Measurements from ENCODE around the gene TMEM255B. TPM values are rescaled to one million over a fixed set of nuclear protein-coding genes. Genes with fewer than 3 reads are reported as not detected.

TMEM255B gene
- total RNA-seq, 1 donor from 2014 or later, result 5.3 TPM

DNA sequence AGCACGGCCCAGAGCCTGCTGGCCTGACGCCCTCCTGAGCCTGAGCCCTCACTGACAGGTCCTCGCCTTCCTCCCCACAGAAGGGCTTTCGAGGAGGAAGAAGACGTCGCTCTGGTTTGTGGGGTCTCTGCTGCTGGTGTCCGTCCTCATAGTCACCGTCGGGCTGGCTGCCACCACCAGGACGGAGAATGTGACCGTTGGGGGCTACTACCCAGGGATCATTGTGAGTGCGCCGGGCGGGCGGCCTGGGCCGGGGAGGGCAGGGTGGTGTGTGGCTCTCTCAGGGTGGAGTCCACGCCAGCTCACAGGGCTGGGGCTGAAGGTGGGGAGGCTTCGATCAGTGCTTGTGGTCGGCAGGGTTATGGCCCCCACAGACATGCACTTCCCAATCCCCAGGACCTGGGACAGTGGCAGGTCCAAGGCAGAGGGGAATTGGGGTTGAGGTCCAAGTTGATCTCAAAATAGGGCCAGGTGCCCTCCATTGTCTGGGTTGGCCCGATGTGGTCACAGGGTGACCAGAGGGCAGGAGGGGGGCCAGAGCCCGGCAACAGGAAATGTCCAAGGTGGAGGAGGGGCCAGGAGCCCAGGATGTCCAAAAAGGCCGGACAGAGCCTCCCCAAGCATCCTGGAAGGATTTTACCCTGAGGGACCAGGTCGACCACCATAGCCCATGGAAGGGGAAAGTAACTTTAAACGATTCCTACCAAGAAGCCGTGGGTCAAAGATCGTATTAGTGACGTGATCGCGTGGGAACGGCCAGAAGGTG lies 7.2 kb downstream of the TMEM255B start:
- no peak for DNase-seq (ENCODE audit: low spot score)
- ATAC-seq, result no peak

DNA sequence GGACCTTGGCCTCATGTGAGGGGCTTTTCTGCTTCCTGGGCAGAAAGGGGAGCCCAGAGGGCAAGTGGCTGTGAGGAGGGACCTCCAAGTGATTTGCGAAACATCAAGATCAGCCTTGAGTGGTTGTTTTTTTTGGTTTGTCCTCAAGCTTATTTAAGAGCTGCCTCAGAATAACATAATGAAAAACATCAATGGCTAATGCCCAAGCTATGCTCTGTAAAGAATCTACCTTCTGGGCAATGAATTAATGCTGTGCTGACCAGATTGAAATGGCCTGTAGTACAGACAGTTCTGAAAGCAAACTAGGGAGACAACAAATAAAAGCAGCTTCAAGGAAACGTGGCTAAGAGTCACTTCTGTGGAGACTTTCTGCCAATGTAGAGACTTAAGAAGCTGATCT lies 8.3 kb downstream of the TMEM255B start:
- DNase-seq (ENCODE audit: low spot score) (no peak), ATAC-seq (no peak)

DNA sequence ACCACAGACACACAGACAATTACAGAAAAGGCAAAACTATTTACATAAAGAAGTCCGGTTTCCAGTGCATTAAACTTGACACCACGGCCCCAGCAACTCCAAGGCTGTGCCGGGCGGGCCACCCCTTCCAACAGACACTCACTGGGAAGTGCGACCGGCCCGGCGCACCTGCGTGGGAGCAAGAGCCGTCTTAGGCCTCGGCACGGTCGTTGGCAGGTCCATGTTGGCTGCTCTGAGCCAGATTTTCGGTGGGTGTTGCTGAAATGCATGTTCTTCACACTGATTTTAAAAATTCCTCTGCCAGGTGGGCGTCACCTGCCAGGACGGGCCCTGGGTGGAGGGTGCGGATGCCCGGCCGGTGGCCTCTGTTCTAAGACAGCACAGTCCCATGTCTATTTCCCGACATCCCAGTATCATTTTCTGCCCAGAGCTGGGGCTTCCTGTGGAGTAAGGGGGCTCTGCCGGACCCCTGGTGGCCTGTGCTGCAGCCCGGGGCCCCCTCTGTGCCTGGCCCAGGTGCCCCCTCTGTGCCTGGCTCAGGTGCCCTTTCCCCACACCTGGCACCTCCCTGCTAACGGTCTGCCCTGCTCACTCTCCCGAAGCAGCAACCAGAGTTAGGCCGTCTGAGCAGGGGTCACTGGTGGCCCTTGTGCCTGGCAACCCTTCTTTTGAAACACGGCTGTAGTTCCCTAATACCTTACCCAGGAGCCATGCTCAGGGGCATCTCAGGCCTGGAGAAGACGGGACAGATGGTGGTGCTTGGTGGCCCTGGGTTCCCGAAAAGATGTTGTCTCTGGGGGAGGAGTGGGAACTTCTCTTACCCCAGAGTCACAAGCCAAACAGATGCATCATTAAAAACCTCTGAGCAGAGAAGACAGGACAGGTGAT lies 9.2 kb downstream of the TMEM255B start:
- DNase-seq (ENCODE audit: low spot score) (no peak), ATAC-seq (no peak)

DNA sequence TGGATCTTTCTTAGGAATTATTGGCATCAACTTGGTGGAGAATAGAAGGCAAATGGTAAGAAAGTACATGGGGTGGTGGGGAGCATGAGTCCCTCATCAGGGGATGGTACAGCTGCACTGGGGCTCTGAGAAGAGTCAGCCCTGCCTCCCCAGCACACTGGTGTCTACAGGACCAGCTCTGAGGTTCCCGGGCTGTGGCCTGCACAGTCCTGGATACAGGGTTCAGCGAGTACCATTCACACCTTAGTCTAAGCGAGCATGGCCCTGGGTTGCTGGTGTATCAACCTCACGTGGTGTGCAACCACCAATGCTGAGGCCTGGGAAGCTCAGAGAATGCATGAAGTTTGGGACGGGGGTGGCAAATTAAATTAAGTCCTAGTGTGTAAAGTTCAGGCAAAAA lies 10.1 kb downstream of the TMEM255B start:
- no peak for ATAC-seq
- DNase-seq (ENCODE audit: low spot score), result no peak

DNA sequence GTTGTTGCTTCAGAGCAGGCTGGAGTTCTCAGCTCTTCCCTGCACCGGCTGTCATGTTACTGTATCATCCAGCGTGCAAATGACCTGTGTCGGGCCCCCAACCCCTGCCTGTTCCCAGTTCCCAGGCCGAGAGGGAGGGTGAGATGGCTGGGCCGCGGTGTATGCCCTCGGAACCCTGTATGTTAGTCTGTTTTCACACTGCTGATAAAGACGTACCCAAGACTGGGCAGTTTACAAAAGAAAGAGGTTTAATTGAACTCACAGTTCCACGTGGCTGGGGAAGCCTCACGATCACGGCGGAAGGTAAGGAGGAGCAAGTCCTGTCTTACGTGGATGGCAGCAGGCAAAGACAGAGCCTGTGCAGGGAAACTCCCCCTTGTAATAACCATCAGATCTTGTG lies 10.9 kb downstream of the TMEM255B start:
- no peak for DNase-seq (ENCODE audit: low spot score)
- ATAC-seq, result no peak

DNA sequence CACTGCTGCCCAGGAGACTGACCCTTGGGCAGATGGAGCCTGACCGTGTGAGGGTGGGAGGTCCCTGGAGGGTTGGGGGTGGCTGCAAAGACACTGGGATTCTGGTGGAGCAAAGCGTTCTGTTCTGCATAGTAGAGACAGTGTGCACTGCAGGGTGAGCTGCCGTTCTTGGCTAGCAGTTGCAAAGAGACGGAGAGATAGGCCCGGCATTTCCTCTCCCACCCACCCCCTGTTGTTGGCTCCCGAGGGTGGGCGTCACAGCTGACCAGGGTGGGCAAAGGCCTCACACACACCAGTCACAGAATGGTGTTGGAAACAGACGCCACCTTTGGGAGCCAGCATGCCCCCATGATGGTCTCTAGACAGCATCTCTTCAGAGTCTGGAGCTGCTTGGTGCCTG lies 11.4 kb downstream of the TMEM255B start:
- DNase-seq (ENCODE audit: low spot score) (no peak), ATAC-seq (no peak)

DNA sequence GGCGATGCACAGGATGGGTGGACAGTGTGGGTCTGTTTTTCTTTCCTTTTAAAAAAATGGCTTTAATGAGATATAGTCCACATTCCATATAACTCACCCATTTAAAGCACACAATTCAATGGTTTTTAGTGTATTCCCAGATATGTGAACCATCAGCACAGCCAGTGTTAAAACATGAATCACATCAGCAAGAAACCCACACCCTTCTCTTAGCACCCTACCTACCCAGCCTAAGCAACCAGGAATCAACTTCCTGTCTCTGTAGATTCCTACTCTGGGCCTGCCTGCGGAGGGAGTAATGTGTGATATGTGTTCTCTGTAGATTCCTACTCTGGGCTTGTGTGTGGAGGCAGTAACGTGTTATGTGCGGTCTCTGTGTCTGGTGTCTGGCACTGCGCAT lies 11.9 kb downstream of the TMEM255B start:
- DNase-seq (ENCODE audit: low spot score) (no peak), ATAC-seq (no peak)

DNA sequence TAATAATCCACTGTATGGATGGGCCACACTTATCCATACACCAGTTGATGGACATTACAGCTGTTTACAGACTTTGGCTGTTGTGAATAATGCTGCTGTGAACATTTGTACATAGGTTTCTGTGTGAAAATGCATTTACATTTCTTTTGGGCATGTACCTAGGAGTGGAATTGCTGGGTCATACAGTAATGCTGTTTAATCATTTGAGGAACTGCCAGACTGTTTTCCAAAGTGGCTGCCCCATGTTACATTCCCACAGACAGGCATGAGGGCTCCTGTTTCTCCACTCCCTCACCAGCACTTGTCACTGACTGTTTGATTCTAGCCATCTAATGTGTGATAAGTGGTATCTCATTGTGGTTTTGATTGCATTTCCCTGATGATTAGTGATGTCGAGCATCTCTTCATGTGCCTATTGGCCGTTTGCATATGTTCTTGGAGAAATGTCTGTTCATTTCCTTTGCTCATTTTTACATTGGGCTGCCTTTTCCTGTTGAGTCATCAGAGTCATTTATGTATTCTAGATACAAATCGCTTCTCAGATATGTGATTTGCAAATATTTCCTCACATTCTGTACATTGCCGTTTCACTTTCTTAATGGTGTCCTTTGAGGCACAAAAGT lies 12.8 kb downstream of the TMEM255B start:
- ATAC-seq (no peak), DNase-seq (ENCODE audit: low spot score) (no peak)

DNA sequence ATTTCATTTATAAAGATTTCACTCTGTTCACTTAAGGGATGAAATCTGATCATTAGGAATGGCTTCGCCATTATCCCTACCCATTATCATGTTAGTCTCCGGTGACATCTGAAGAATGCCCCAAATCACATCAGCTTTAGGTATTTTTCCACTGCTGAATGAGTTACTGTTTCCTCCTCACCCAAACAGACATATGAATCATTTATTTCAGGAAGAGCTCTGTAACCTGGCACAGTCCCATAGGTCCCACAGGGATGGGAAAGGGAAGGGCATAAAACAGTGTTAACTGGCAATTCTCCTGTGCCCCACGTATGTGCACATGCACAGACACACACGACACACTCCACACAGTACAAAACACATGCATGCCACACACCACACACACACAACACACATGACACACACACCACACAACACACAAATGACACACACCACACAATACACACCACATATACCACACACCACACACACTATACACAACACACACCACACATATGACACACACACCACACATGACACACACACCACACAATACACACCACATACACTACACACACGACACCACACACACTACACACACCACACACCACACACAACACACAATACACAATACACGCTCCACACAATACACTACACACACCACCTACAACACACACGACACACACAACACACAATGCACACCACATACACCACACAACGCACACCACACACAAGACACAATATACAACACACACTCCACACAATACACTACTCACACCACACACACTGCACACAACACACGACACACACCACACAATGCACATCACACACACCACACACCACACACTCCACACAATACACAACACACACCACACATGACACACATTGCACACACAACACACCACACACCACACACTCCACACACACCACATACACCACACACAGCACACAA lies 15.4 kb downstream of the TMEM255B start:
- no peak for DNase-seq (ENCODE audit: low spot score)
- no peak for ATAC-seq

DNA sequence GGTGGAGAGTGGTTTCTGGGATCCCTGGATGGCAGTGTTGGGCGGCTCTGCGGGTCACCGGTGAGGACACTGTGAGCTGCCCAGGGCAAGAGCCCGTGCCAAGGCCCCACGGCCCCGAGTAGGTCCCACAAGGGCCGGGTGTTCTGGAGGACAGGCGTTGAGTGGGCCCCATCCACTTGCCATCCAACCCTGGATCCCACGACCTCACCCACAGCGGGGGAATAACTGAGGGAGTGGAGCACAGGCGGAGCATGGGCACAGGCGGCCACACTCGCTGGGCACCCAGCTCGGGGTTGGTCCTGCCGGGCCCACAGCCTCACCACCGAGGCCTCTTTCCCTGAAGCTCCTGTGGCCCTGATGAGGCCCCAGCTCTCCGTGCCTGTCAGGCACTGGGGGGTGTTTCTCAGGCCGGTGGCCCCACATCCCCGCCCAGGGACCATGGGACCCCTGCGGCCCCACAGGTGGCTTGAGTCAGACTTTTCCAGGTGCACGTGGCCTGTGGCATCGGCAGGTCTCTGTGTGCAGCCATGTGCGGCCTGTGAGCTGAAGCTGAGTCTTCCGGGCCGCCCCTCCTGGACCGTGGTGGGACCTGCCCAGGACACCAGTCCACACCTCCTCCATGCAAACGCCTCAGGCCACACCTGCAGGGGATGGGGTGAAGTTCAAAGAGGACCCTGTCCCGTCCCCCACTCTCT lies 16.6 kb downstream of the TMEM255B start:
- ATAC-seq (no peak), DNase-seq (ENCODE audit: low spot score) (no peak)

DNA sequence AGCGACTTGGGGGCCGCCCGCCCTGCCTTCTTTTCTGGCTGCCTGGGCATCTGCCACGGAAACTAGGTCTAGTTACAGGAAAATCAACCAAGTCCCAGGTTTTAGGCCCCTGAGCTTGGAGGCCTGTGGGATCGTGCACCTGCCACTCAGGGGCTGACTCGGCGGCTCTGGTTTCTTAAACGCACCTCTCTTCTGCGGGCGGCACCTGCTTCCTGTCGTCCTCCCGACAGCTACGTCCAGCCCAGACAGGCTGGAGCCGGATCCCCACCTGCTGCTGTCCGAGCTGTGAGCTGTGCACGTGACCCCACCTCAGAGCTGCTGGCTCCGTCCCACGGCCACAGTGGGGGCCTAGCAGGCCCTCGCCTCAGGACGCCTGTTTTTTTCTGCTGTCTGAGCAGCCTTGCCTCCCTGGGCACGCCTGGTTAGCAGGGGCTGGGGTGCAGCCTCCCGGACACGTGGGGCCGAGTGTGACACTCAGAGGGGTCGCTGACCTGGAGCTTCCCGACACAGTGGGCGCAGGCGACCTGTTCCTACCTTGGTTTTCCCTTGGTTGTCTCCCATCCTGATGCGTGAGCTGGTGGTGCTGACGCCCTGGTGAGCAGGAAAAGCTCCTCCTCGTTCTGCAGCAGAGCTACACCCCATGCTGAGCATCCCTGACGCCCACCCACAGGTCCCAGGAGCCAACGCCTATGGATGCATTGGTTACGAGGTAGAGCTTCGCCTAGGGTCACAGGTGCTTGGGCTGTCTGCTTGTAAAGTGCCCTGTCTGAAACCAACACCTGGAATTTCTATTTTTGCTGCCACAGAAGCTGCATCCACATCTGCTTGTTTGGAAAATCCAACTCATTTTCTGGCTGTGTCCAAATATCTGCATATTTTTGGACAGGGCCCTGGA lies 17.5 kb downstream of the TMEM255B start:
- ATAC-seq (no peak), DNase-seq (ENCODE audit: low spot score) (no peak)

DNA sequence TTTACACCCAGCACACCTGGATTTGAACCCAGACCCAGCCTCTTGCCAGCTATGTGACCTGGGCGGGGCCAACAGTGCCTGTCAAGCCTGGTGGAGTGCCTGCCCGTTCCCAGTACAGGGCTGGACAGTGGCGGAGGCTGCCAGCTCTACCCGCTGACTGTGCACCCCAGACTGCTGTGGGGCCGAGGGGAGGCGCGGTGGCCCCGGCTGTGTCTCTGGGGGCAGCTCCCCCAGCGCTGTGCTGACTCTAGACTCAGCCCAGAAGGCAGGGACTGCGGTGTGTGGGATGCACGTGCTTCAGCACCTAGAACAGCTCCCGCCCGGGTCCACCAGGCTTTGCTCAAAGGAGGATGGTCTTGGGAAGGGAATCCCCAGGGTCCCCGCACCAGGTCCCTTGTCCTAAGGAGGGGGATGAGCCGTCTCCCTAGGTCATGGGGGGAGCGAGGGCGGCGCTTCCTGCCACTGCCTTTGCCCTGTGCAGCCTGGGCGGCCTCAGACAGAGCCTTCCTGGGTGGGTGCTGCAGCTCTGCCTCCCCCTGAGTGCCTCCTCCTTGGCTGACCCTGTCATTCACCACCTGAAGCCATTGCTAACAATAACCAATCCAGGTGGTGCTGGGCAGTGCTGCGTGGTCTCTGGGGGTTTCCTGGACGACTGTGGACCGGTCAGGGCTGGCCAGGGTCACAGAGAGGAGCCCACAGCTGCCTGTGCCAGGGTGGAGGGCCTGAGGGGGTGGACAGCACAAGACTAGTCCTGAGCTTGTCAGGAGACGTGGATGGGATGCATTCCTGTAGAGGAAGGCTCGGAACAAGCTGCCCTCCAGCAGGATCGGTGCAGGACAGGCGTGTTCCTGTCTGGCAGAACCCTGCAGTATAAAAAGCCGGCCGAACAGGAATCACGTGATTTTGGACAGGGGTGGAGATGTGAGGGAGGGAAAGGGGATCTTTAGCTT lies 18.6 kb downstream of the TMEM255B start:
- peak; percentile 45 for ATAC-seq
- DNase-seq (ENCODE audit: low spot score), result no peak

DNA sequence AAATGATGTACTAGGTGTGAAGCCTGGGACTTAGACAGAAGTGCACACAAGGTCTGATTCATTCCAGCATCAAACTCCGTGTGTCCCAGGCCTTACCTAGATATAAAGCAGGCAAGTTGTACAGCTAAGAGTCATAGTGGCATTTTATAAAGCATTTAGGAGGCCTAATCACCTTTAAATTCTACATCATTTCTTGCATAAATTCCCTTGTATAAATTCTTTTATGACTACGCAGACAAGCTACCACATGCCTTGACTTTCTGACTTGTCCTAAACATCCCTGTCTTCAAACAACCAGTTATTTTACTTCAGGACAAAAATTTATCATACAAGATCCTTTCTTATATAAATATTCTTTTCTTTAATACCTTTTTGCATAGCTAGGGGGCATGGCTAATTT lies 22.5 kb downstream of the TMEM255B start:
- DNase-seq (ENCODE audit: low spot score) (no peak), ATAC-seq (no peak)

DNA sequence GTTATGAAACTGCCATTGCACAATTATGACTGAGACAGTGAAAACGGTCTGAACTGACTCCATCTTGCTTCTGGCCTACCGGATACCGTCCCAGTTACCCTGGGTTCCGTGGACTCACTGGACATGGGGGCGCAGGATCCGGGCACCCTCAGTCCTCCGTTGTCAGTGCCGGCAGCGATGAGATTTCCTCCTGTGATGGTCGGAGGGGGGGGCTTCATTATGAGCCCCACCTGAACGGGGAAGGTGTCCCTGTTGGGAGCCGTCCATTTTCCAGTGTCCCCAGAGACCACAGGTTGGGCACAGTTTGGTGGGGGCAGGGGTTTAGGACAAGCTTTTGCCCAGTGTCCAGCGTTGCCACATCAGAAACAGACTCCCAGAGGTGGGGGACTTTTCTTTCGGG lies 23.4 kb downstream of the TMEM255B start:
- ATAC-seq, result no peak
- no peak for DNase-seq (ENCODE audit: low spot score)

DNA sequence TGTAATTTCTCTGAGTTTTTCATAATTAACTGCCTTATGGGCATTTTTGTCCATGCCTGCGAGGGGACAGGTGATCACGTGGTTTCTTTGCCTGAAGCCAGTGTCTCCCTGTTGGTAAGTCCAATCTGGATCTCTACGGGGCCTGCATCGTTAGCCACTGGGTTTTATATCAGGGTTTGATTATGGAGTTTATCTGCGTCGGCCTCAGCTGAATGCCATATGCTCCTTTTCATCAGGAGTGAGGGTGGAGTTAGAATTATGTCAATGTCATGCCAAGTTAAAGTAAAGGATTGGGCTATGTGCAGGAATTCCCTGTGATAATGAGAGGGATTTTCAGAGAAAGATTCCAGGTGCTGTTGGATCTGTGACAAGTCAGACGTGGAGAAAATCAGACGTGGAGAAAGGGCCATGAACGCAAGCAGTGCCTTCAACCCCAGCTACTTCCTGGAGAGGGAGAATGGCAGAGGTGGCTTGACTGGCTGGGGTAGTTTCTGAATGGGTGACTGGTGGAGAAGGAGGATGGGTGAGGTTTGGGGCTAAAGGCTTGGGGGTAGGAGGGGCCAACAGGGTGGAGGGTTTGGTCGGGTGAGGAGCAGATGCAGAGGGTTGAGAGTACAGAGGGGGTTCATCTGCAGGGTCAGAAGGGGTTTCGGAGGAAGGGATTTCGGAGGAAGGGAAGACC lies 24.3 kb downstream of the TMEM255B start:
- DNase-seq (ENCODE audit: low spot score) (no peak), ATAC-seq (no peak)

DNA sequence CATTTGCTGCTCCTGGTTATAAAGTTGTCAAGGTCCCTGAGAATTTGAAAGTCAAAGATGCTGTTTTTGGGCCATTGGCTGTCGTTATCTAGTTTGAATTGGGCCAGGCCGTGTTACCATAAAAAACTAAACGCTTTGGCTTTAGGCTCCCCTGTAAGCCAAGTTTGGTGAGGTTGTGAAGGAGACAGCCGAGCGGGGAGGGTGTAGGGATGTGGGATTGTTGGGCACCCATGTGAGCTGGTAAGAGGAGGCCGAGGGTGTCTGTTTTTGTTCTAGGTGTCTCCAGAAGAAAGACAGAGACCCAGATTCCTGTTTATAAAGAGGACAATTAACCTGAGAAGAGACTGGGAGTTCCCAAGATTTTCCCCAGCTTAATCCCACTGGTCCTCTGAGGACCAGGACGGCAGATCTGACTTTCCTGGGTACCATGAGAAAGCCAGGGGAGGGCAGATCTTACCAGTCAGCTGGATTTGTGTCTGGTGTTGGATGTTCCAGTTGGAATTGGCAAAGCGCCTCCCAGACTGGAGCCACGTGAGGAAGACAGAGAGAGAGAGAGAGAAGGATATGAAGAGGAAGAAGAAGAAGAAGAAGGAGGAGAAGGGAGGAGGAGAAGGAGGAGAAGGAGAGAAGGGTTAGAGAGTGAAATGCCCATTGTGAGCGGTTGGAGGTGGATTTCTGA lies 25.1 kb downstream of the TMEM255B start:
- DNase-seq (ENCODE audit: low spot score) (no peak), ATAC-seq (no peak)

DNA sequence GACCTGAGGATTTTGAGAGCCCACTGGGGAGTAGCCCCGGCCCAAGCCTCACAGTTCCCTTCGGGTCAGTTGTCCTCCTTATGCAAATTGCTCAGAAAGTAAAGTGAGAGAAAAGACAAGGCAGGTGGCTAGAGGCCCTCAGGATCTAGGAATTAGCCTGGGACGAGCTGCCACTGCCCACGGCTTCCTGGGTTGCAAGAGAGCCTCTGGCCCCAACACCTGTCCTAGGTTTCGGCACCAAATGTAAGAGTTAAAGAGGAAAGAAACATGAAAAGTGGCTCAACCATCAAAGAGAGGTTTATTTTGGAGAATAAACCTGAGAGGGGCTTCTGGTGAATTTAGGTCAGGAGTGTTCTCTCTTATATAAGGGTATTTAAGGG lies 25.6 kb downstream of the TMEM255B start:
- no peak for DNase-seq (ENCODE audit: low spot score)

More for the DNA sequence above, 25.6 kb downstream of the TMEM255B start:
- no peak for ATAC-seq
